Measurements from ENCODE around the gene FAM117A. TPM values are rescaled to one million over a fixed set of nuclear protein-coding genes. Genes with fewer than 3 reads are reported as not detected.
A peak's percentile ranks its signal among the peaks of the same experiment; 100 is the strongest.

FAM117A gene
- total RNA-seq, 4 donors from 2014 or later: 13.3 to 33.0 (median 24.8) TPM

- WGBS: 64% methylated on average over 1 of the region's 1 CpG
- TF ChIP-seq POLR2A (IDR thresholded peaks at IDR 0.05; ENCODE audit: low read depth) (no peak), EP300 (IDR thresholded peaks at IDR 0.05) (no peak), POLR2AphosphoS5 (IDR thresholded peaks at IDR 0.05) (no peak)
- TF ChIP-seq, protein P1, sequence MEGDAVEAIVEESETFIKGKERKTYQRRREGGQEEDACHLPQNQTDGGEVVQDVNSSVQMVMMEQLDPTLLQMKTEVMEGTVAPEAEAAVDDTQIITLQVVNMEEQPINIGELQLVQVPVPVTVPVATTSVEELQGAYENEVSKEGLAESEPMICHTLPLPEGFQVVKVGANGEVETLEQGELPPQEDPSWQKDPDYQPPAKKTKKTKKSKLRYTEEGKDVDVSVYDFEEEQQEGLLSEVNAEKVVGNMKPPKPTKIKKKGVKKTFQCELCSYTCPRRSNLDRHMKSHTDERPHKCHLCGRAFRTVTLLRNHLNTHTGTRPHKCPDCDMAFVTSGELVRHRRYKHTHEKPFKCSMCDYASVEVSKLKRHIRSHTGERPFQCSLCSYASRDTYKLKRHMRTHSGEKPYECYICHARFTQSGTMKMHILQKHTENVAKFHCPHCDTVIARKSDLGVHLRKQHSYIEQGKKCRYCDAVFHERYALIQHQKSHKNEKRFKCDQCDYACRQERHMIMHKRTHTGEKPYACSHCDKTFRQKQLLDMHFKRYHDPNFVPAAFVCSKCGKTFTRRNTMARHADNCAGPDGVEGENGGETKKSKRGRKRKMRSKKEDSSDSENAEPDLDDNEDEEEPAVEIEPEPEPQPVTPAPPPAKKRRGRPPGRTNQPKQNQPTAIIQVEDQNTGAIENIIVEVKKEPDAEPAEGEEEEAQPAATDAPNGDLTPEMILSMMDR (IDR thresholded peaks at IDR 0.05): no peak
- H3K4me3 ChIP-seq: no peak overlapping the region
- no peaks in the 10 kb centered on the region for H3K27me3 ChIP-seq
- H3K36me3 ChIP-seq: no peaks in the 10 kb centered on the region
- H3K27ac ChIP-seq (replicated peaks in 1 of 4): peak overlapping the region in 1 of 4 donors; percentile 19
- DNase-seq (ENCODE audit: extremely low spot score): no peak
- no peaks in the 10 kb centered on the region for H3K9me3 ChIP-seq
- intact Hi-C loops (cut with DNase I): no loop called here
- H3K4me1 ChIP-seq: peaks cover 24 to 53% (median 33%) of the 10 kb centered on the region in 4 donors
Measured at GRCh38 chr17:49747632-49748031, 16.3 kb downstream of the FAM117A start.

DNA sequence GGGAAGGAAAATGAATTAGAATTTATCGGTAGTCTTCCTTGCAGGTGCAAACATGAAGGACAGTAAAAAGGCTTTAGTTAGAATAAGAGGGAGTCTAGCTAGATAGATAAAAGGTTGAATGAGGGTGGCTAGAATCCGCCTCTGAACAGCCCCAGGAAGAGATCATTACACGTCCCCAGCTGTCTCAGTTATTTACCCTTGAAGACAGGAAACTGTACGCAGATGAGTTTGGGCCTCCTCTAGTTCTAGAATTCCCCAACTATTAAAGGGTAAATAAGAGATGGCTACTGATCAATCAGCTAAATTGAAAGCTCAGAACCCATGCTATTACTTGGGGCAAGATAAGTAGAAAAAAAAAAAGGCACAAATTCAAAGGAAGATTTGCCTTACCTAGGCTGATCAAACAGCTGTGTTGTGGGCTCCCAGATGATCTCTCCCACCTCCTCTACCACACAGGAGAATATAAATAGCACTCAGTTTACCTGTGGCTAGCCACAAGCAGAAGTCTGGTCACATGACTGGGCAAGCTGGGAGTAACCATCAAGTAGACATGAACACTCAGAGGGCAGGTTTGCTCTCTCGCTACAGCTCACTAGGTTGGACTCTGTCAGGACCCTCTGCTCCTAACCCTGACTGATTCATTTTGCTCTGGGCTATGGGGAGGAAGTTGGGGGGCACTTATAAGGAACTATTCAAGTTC is 17.0 kb downstream of the FAM117A start:
- WGBS: 78% methylated on average over 5 of the region's 5 CpGs
- H3K4me3 ChIP-seq: no peak overlapping the region

GRCh38 chr17:49745175-49746139 is 18.5 kb downstream of the FAM117A start:
- TF ChIP-seq POLR2AphosphoS5 (IDR thresholded peaks at IDR 0.05): no peak
- Histone ChIP-seq H3K4me1 (peaks cover 46 to 68% (median 53%) of the 10 kb centered on the region in 4 donors), H3K27me3 (no peaks in the 10 kb centered on the region), H3K36me3 (no peaks in the 10 kb centered on the region), H3K9me3 (no peaks in the 10 kb centered on the region), H3K4me3 (no peak overlapping the region), H3K27ac (replicated peaks in 1 of 4) (no peak overlapping the region)
- 50% methylated on average over 1 of the region's 1 CpG for WGBS
- no peak for DNase-seq (ENCODE audit: extremely low spot score)
- intact Hi-C loops (cut with DNase I): no loop called here

More for the DNA sequence above, 17.0 kb downstream of the FAM117A start:
- no peak for TF ChIP-seq EP300 (IDR thresholded peaks at IDR 0.05)
- TF ChIP-seq, protein P1 (IDR thresholded peaks at IDR 0.05): no peak
- no peak for TF ChIP-seq POLR2AphosphoS5 (IDR thresholded peaks at IDR 0.05)
- TF ChIP-seq POLR2A (IDR thresholded peaks at IDR 0.05; ENCODE audit: low read depth): no peak
- H3K36me3 ChIP-seq: no peaks in the 10 kb centered on the region
- no peak for DNase-seq (ENCODE audit: extremely low spot score)
- H3K27me3 ChIP-seq: no peaks in the 10 kb centered on the region
- H3K4me1 ChIP-seq: peaks cover 31 to 55% (median 38%) of the 10 kb centered on the region in 4 donors
- peak overlapping the region in 2 of 4 donors; percentile 1 to 19 for H3K27ac ChIP-seq (replicated peaks in 1 of 4)
- intact Hi-C loops (cut with DNase I): no loop called here
- no peaks in the 10 kb centered on the region for H3K9me3 ChIP-seq

DNA sequence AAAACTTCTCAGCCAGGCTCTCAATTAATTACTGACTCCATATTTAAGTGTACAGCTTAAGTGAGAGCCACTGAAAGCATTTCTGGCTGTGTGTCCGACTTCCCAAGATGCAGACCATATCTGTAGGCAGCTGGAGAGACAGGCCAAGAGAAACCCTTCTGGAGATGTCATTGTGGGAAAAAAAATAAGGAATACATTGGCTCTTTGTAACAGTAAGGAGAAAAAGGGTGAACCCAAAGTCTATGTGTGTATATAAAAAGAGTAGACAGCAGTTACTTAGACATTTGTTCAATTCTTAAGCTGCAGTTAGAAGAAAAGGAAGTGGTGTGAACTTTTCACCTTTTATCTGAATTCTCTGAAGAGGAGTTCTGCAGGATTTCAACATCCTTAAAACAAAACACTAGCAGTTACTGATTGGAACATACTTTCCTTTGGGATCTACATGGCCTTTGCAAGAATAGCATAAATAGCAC is 21.7 kb downstream of the FAM117A start:
- H3K9me3 ChIP-seq: no peaks in the 10 kb centered on the region
- peaks cover 77 to 85% (median 78%) of the 10 kb centered on the region in 4 donors for H3K4me1 ChIP-seq
- DNase-seq (ENCODE audit: extremely low spot score): no peak
- H3K4me3 ChIP-seq: no peak overlapping the region
- WGBS: 21% methylated on average over 1 of the region's 1 CpG
- H3K36me3 ChIP-seq: no peaks in the 10 kb centered on the region
- intact Hi-C loops (cut with DNase I): no loop called here
- H3K27me3 ChIP-seq: no peaks in the 10 kb centered on the region
- peak overlapping the region; percentile 80 to 88 (median 83) for H3K27ac ChIP-seq (replicated peaks in 1 of 4)
- no peak for TF ChIP-seq EP300 (IDR thresholded peaks at IDR 0.05)
- TF ChIP-seq POLR2AphosphoS5 (IDR thresholded peaks at IDR 0.05): no peak
- TF ChIP-seq POLR2A (IDR thresholded peaks at IDR 0.05; ENCODE audit: low read depth): no peak
- TF ChIP-seq, protein P1 (IDR thresholded peaks at IDR 0.05): no peak

GRCh38 chr17:49741692-49742076 is 22.2 kb downstream of the FAM117A start:
- intact Hi-C loops (cut with DNase I): no loop called here
- Histone ChIP-seq H3K36me3 (no peaks in the 10 kb centered on the region), H3K27ac (replicated peaks in 1 of 4) (peak overlapping the region; percentile 80 to 88 (median 83)), H3K9me3 (no peaks in the 10 kb centered on the region), H3K27me3 (no peaks in the 10 kb centered on the region), H3K4me3 (no peak overlapping the region), H3K4me1 (peaks cover 73 to 85% (median 81%) of the 10 kb centered on the region in 4 donors)
- DNase-seq (ENCODE audit: extremely low spot score): no peak
- TF ChIP-seq POLR2A (IDR thresholded peaks at IDR 0.05; ENCODE audit: low read depth): no peak
- no peak for TF ChIP-seq EP300 (IDR thresholded peaks at IDR 0.05)
- TF ChIP-seq, protein P1 (IDR thresholded peaks at IDR 0.05): no peak
- no peak for TF ChIP-seq POLR2AphosphoS5 (IDR thresholded peaks at IDR 0.05)
- 36% methylated on average over 3 of the region's 3 CpGs for WGBS

Measured in esophagus muscularis mucosa (tissue), 4 donors.